Measurements from ENCODE around the gene TGFBI.

Gene TGFBI

DNA sequence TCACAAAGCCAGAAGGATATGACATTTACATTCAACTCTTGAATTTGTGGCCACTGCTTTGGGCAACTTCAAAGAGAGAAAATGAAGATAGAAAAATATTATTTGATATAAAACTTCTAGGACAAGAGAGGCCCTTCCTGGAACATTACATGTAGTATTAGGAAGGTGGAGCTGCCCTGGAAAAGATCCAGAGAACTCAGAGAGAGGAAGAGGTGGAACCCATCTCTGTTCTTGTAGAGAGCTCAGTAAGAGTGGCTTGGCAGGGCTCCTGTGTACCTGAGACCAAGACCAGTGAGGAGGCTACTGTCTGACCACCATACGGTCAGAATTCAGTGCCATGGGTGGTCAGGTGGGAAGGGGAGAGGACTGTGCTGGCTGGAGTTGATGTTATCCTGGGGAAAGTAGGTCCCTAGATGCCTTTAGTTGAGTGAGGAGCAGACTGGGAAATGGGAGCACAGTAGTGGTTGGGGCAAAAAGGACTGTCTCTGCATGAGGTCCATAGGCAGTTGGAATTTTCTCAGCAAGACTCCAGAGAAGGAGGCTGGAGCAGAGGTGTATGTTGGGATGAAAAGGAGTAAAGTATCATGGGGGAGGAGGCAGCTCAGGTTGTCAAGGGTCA lies 7.6 kb downstream of the TGFBI start:
- DNase-seq: peak in 1 of 2 donors; percentile 21
- intact Hi-C loops (cut with DNase I; ENCODE audit: low total_unique reads): no loop called here
- no peak overlapping the region for H3K4me3 ChIP-seq
- no peaks in the 10 kb centered on the region for H3K36me3 ChIP-seq
- H3K27me3 ChIP-seq: no peaks in the 10 kb centered on the region
- TF ChIP-seq, protein P1, sequence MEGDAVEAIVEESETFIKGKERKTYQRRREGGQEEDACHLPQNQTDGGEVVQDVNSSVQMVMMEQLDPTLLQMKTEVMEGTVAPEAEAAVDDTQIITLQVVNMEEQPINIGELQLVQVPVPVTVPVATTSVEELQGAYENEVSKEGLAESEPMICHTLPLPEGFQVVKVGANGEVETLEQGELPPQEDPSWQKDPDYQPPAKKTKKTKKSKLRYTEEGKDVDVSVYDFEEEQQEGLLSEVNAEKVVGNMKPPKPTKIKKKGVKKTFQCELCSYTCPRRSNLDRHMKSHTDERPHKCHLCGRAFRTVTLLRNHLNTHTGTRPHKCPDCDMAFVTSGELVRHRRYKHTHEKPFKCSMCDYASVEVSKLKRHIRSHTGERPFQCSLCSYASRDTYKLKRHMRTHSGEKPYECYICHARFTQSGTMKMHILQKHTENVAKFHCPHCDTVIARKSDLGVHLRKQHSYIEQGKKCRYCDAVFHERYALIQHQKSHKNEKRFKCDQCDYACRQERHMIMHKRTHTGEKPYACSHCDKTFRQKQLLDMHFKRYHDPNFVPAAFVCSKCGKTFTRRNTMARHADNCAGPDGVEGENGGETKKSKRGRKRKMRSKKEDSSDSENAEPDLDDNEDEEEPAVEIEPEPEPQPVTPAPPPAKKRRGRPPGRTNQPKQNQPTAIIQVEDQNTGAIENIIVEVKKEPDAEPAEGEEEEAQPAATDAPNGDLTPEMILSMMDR (IDR thresholded peaks at IDR 0.05): no peak
- H3K4me1 ChIP-seq: peaks cover 0 to 82% (median 49%) of the 10 kb centered on the region in 4 donors
- no peaks in the 10 kb centered on the region for H3K9me3 ChIP-seq
- peak overlapping the region; percentile 56 to 74 for H3K27ac ChIP-seq

DNA sequence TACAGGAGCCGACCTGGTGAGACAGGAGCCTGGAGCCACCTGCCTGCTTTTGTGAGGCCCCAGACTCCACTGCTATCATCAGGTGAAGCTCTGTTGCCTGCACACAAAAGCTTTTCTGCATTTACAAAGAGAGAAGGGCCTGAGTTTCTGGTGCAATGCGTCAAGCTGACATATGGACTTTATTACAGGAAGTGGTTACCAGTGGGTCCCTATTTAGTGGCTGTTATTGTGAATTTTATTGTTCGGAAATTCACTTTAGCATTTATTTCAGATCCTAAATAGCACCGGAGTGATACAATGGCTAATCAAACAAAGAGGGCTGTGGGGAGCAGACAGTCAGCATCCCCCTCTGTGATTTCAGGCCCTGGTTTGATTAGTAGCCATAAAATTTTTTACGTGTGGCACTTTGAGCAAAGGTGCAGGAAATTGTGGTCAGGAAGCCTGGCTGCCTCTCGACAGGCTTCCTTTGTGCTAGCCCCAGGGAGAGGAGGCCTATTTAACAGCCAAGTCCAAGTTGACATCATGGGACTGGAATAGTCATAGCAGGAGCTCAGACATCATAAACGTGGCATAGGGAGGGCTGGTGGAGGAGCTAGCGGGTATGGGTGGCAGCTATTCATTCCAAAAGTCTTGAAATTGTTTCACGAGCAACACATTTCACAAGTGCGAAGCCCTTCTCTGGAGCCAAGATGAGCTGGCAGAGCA lies 8.4 kb downstream of the TGFBI start:
- H3K27me3 ChIP-seq: no peaks in the 10 kb centered on the region
- intact Hi-C loops (cut with DNase I; ENCODE audit: low total_unique reads): no loop called here
- H3K27ac ChIP-seq: peak overlapping the region; percentile 56 to 74
- no peak overlapping the region for H3K4me3 ChIP-seq
- peaks cover 0 to 80% (median 42%) of the 10 kb centered on the region in 4 donors for H3K4me1 ChIP-seq
- no peaks in the 10 kb centered on the region for H3K9me3 ChIP-seq
- no peaks in the 10 kb centered on the region for H3K36me3 ChIP-seq
- TF ChIP-seq, protein P1 (IDR thresholded peaks at IDR 0.05): no peak
- peak; percentile 44 to 88 for DNase-seq

DNA sequence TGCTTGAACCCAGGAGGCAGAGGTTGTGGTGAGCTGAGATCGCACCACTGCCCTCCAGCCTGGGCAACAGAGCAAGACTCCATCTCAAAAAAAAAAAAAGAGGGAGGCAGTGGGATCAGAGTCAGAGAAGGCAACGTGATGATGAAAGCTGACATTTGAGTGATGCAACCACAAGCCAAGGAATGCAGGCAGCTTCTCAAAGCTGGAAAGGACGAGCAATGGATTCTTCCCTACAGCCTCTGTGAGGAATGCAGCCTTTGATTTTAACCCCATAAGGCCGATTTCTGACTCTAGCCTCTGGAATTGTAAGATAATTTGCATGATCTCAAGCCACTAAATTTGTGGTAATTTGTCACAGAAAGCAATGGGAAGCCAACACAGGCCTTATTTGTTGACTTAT lies 9.8 kb downstream of the TGFBI start:
- no peak overlapping the region for H3K27ac ChIP-seq
- TF ChIP-seq, protein P1 (IDR thresholded peaks at IDR 0.05): no peak
- intact Hi-C loops (cut with DNase I; ENCODE audit: low total_unique reads): no loop called here
- H3K27me3 ChIP-seq: no peaks in the 10 kb centered on the region
- H3K4me1 ChIP-seq: peaks cover 0 to 65% (median 33%) of the 10 kb centered on the region in 4 donors
- no peak for DNase-seq
- H3K4me3 ChIP-seq: no peak overlapping the region
- H3K36me3 ChIP-seq: peaks cover 0 to 1% (median 0%) of the 10 kb centered on the region in 3 donors
- H3K9me3 ChIP-seq: no peaks in the 10 kb centered on the region

DNA sequence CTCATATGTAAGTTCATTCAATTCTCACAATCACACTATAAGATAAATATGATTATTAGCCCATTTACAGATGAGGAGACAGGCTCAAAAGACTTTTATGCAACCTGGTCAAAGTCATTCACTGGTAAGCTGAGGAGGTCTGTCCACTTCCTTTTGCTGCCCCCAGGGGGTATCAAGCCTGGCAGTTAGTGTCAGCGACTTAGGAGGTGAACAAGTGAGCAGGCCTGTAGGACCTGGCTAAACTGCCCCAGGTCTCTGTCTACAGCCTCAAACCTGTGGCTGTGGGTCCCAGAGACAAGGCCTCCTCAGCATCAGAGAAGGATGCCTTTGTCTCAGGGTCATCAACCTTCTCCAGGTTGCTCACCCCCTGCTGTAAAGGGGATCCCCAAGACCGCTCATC lies 10.4 kb downstream of the TGFBI start:
- Histone ChIP-seq H3K4me3 (no peak overlapping the region), H3K27ac (peak overlapping the region in 1 of 2 donors; percentile 40), H3K4me1 (peaks cover 0 to 59% (median 30%) of the 10 kb centered on the region in 4 donors), H3K9me3 (no peaks in the 10 kb centered on the region), H3K27me3 (no peaks in the 10 kb centered on the region), H3K36me3 (peaks cover 0 to 7% (median 5%) of the 10 kb centered on the region in 3 donors)
- intact Hi-C loops (cut with DNase I; ENCODE audit: low total_unique reads): no loop called here
- DNase-seq: no peak
- TF ChIP-seq, protein P1 (IDR thresholded peaks at IDR 0.05): no peak

DNA sequence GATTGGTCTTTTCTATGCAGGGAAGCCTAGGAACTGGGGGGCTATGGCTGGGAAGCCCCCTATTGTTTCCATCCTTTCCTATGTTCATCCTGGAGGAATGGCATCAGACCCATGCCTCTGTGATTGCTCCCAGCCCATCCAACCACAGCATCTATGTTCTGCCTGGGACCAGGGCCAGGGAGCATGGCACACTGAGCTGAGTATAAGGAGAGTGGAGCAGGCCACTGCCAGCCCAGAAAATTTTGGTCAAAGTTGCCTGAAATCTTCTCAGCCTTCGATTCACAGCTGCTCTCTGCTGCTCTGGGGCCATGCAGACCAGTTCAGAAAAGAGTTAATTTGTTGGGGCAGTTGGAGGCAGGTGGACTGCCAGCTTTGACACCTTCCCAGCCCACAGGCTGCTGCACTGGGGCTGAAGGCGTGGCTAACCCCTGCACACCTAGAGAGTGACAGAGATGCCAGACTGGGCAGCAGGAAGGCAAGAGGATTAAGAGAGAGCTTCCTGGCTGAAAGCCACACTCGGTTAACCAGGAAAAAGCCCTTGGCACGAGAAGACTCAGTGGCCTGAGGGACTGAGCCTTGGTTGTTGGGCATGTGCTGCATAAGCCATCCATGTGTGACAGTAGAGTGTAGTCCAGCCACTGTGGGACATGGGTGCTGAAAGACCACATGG lies 12.1 kb downstream of the TGFBI start:
- peaks cover 0 to 17% (median 14%) of the 10 kb centered on the region in 3 donors for H3K36me3 ChIP-seq
- H3K27me3 ChIP-seq: no peaks in the 10 kb centered on the region
- no peaks in the 10 kb centered on the region for H3K9me3 ChIP-seq
- H3K4me3 ChIP-seq: no peak overlapping the region
- TF ChIP-seq, protein P1 (IDR thresholded peaks at IDR 0.05): no peak
- peaks cover 0 to 50% (median 28%) of the 10 kb centered on the region in 4 donors for H3K4me1 ChIP-seq
- H3K27ac ChIP-seq: peak overlapping the region in 1 of 2 donors; percentile 40
- intact Hi-C loops (cut with DNase I; ENCODE audit: low total_unique reads): no loop called here
- no peak for DNase-seq
